Uterus (tissue), 2 donors: ENCODE results near the gene NPAS2.

Experiments
- POLR2A ChIP-seq, 2 donors: fragments of 450-650 bp; IDR thresholded peaks; one replicate each; pipeline ENCODE4 v1.6.1; 2016; ENCODE audit warnings: antibody characterized with exemption in 2 of 2, mild to moderate bottlenecking in 1 of 2, moderate library complexity in 1 of 2
- TF ChIP-seq, protein P1 (sequence below), 4 experiments: fragments of 200-600 bp in 2 of 4; fragments of 450-650 bp in 2 of 4; sonication (generic) in 2 of 4; IDR thresholded peaks; one replicate each; pipeline ENCODE4 v1.5.1; 2016 to 2019; ENCODE audit warnings: antibody characterized with exemption in 4 of 4, mild to moderate bottlenecking in 2 of 4, moderate library complexity in 1 of 4

DNA sequence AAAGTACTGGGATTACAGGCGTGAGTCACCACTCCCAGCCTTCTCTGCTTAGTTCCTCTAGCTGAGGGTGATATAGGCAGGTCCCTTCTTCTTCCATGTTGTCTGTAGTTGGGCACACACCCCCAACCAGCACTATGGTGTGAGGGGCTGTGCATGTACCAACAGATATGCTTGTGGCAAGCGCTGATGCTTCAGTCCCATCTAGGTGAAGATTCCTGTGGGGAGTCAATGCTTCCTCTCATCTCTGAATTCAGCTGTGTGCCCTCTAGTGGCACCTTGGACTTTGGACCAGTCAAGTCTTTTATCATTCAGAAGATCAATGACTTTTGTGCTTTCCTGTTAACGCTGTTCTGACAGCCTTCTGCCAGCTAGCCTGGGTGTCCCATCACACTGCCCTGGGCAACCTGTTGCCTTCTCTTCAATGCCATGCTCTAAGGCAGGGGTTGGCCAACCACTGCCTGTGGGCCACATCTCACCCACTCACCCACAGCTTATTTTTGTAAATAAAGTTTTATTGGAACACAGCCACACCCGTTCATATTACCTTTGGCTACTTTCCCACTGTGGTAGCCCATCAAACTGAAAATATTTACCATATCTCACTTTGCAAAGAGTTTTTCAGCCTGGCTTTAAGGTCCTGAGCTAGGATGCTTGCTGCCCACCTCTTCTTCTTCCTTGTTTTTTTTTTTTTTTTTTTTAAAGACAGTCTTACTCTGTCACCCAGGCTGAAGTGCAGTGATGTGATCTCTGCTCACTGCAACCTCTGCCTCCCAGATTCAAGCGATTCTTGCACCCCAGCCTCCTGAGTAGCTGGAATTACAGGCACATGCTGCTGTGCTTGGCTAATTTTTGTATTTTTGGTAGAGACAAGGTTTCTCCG, 51.0 kb downstream of the NPAS2 start:
- TF ChIP-seq, protein P1, sequence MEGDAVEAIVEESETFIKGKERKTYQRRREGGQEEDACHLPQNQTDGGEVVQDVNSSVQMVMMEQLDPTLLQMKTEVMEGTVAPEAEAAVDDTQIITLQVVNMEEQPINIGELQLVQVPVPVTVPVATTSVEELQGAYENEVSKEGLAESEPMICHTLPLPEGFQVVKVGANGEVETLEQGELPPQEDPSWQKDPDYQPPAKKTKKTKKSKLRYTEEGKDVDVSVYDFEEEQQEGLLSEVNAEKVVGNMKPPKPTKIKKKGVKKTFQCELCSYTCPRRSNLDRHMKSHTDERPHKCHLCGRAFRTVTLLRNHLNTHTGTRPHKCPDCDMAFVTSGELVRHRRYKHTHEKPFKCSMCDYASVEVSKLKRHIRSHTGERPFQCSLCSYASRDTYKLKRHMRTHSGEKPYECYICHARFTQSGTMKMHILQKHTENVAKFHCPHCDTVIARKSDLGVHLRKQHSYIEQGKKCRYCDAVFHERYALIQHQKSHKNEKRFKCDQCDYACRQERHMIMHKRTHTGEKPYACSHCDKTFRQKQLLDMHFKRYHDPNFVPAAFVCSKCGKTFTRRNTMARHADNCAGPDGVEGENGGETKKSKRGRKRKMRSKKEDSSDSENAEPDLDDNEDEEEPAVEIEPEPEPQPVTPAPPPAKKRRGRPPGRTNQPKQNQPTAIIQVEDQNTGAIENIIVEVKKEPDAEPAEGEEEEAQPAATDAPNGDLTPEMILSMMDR (IDR thresholded peaks at IDR 0.05), result no peak
- TF ChIP-seq POLR2A (IDR thresholded peaks at IDR 0.05), result no peak
